ENCODE results near the gene TMEM186.
"Not testable (repeated sequence)": the region's sequence is repeated elsewhere in the genome, so short reads cannot be mapped to it uniquely, and the experiment has no call there.

TMEM186 gene, protein sequence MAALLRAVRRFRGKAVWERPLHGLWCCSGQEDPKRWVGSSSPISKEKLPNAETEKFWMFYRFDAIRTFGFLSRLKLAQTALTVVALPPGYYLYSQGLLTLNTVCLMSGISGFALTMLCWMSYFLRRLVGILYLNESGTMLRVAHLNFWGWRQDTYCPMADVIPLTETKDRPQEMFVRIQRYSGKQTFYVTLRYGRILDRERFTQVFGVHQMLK

DNA sequence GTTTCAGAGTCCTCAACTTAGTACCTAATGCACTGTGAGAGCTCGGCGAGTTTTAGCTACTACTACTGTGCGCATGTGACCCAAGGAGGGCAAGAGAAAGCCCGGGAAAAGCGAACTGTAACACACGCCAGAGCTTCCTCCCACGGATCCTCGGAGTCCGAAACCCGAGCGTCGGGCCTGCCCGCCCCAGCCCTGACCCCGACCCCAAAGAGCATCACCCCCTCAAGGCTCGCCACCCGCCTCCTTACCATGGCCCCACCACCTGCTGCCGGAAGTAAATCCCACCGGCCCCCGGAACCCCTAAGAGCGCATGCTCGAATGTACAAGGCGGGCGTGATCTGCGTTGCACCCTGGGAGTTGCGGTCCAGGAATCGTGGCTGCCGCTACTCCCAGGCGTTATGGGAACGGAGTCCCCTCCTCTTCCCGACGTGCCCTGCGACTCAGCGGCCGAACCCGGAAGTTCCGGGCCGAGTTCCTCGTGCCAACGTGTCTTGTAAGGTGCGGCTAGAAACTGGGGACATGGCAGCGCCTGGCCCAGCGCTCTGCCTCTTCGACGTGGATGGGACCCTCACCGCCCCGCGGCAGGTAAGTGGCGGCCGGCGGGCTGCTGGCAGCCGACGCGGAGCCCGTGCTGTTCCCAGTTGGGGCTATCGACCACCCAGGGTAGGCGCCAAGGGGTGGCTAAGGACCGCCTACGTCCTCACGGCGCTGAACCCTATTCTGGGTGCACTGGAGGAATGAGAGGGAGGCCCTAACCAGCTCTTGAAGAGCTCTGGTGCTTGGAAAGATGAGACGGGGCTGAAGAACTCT is at the start of gene TMEM186, which contains the start of gene PMM2:
TMEM186 (minus strand) TSS at position 276 of the 810 bp plus-strand sequence; CDS start at position 251, 25 bp downstream.
PMM2 (plus strand) TSS at position 476 of the 810 bp plus-strand sequence; CDS start at position 520, 44 bp downstream.
- peak; percentile 87 for DNase-seq (ENCODE audit: low read depth)

GRCh38 chr16:8847145-8847544 is 49.7 kb upstream of the TMEM186 start:
- no peak for DNase-seq (ENCODE audit: low read depth)

GRCh38 chr16:8846401-8846932 is 49.0 kb upstream of the TMEM186 start:
- DNase-seq (ENCODE audit: low read depth), result no peak

DNA sequence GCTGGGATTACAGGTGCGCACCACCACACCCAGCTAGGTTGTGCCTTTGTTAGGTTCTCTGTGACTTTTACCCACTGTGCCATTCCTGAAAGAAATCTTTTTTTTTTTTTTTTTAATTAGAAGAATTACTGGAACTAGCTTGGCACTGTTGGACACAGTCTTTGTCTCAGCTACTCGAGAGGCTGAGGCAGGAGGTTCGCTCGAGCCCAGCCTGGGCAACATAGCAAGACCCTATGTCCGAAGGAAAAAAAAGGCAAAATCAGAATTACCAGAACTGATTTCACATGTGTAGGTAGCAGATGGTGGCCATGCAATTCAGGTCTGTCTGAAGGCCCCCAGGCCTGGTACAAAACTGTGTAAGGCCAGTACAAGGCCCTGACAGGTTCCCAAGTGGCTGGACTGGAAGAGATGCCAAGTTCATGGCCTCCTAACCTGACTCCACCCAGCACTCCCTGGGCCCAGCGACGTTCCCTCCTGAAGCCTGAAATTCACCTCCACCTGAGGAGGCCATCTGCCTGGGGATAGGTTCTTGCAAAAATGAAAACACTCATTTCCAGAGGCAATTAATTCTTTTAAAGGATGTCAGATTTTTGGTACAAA is 48.4 kb upstream of the TMEM186 start:
- no peak for DNase-seq (ENCODE audit: low read depth)

- DNase-seq (ENCODE audit: low read depth), result not testable (repeated sequence)
Measured at GRCh38 chr16:8843296-8843695, 45.9 kb upstream of the TMEM186 start.

- not testable (repeated sequence) for DNase-seq (ENCODE audit: low read depth)
Measured at GRCh38 chr16:8842016-8842415, 44.6 kb upstream of the TMEM186 start.

DNA sequence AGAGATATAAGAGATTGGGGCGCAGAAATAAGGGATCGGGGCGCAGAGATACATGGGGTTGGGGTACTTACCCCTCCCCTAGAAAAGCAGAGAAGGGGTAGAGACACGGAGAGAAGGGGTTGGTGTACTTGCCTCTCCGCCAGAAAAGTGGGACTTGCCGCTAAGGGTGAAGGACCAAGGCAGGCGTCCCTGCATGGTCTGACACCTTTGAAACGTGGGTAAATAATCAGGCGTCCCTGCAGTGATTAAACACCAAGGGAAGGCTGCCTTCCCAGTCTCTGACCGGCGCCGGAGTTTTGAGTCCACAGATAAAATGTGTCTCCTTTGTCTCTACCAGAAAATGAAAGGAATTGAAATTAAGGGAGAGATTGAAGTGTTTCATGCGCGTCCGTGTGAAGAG is 40.2 kb upstream of the TMEM186 start:
- DNase-seq (ENCODE audit: low read depth), result not testable (repeated sequence)

GRCh38 chr16:8836797-8837196 is 39.4 kb upstream of the TMEM186 start:
- not testable (repeated sequence) for DNase-seq (ENCODE audit: low read depth)

DNA sequence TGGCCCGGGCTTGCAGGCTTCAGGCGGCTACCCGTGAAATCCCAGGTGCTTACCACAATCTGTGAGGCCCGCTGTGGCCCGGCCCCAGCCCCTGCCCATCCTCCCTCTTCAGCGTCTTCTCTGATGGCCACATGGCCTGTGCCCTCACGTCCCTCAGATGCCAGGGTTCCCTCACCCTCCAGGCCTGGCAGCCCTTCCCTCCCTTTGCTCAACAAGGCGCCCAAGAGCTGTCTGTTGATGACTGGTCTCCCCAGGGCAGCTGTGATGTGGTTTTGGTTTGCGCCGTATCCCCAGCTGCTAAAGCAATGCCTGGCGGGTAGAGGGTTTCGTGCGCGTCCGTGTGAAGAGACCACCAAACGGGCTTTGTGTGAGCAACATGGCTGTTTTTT is 35.3 kb upstream of the TMEM186 start:
- no peak for DNase-seq (ENCODE audit: low read depth)

GRCh38 chr16:8831871-8832716 is 34.7 kb upstream of the TMEM186 start:
- DNase-seq (ENCODE audit: low read depth), result no peak

DNA sequence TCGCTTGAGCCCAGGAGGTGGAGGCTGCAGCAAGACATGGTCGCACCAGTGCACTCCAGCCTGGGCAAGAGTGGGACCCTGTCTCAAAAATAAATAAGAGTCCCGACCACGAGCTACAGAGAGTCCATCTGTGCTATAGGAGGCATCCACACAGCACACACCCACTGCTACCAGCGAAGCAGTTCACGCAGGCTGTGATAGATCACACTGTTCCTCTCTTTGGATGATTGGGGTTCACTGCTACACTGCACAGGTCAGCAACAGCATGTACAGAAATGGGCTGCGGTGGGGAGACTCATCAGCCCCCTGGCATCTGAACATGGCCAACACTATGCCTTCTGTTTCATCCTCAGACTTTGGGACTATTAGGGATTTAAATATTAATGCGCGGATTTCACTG is 34.0 kb upstream of the TMEM186 start:
- no peak for DNase-seq (ENCODE audit: low read depth)

DNA sequence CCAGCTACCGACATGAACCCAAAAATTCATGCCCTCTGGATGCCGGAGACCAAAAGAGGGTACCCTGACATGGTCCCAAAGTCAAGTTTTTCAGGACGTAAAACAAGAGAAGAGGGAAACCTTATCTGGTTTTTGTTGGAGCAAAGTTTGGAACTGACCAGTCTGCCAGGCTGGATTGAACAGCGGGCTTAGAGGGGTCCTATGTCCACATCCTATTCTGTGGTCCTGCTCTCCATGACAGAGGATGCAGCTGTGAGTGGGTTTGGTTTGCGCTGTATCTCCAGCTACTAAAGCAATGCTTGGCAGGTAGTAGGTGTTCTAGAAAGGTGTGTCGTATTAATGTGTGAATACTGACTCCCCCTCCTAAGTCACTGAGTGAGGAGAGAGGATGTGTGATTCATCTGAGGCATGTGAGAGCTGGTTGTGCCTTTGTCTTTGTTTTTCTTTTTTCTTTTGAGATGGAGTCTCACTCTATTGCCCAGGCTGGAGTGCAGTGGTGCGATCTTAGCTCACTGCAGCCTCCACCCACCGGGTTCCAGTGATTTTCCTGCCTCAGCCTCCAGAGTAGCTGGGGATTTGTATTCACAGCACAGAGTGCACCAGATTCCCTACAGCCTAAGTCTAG is 31.2 kb upstream of the TMEM186 start:
- no peak for DNase-seq (ENCODE audit: low read depth)

DNA sequence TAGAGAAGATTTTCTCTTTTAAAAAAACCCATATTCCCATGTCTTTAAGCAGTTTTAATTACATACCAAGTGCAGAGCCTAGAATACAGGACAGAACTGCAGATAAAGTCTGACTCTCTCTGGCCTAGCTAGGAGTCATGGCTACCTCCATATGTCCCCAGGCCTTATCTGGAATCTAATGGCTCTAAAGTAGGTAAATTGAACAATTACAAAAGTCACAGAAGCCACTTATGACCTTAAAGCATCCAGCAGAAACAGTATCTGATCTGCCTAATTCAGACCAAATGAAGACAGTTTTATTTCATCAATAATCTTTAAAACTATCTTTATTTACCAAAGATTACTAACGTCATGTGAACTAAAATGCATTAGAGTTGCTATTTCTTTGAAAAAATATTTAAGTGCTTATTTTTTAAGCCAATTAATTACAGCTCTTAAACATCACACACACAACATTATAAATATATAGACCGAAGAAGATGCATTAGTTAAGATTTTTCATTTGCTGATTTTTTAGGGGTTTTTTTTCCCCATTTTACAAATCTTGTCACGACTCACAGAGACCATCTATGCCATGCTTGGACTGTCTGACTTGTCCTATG is 28.9 kb upstream of the TMEM186 start:
- no peak for DNase-seq (ENCODE audit: low read depth)

- DNase-seq (ENCODE audit: low read depth), result no peak
Measured at GRCh38 chr16:8822403-8822802, 25.0 kb upstream of the TMEM186 start.

GRCh38 chr16:8819411-8820034 is 22.1 kb upstream of the TMEM186 start:
- no peak for DNase-seq (ENCODE audit: low read depth)

- DNase-seq (ENCODE audit: low read depth), result no peak
Measured at GRCh38 chr16:8818504-8819270, 21.2 kb upstream of the TMEM186 start.

- DNase-seq (ENCODE audit: low read depth), result no peak
Measured at GRCh38 chr16:8816967-8817655, 19.7 kb upstream of the TMEM186 start.

DNA sequence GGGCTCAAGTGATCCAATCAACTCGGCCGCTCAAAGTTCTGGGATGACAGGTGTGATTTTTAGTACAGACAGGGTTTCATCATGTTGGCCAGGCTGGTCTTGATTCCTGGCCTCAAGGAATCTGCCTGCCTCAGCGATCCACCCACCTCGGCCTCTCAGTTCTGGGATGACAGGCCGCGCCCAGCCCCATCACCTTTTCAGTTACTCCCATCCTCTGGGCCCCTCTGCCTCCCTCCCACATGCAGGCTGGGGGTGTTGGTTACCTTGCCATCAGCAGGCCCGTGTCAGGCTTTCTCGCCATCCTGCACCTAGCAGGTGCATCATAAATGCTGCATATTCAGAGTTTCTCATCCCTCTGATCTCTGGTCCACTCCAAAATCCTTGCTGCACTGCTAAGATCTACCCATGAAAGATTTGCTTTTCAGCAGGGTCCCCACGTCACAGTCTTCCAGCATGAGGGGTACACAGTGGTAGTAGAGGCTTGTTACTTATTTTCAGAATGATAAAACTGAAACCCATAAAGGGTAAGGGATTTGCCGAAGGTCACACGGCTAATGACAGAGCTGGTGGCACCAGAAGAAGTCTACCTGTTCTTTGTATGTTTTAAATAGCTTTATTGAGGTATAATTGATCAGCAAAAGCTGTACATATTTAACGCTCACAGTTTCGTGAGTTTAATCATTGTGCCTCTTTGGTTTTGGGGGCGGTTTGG is 16.8 kb upstream of the TMEM186 start:
- no peak for DNase-seq (ENCODE audit: low read depth)

All from stimulated activated CD8-positive, alpha-beta memory T cell treated with anti-CD3 and anti-CD28 coated beads, Interleukin-15, amount 100 ng/mL, for 24 hours (primary cell).